Skeletal muscle tissue (tissue), 4 donors: Measurements from ENCODE around the gene SEMA5B. TPM values are rescaled to one million over a fixed set of nuclear protein-coding genes. Genes with fewer than 3 reads are reported as not detected.

Experiments used
- H3K27ac ChIP-seq: one replicate; pipeline ENCODE4 v1.7.0; 2013; ENCODE audit warnings: mild to moderate bottlenecking, low read depth, low read length, inconsistent platforms
- H3K27me3 ChIP-seq, 3 donors: one replicate each; pipeline ENCODE4 v1.7.0; 2013; ENCODE audit warnings: low read length in 3 of 3; ENCODE audit not compliant: control insufficient read depth in 3 of 3, insufficient read depth in 3 of 3
- H3K36me3 ChIP-seq, 3 donors: one replicate each; pipeline ENCODE4 v1.7.0; 2013; ENCODE audit warnings: low read length in 3 of 3; ENCODE audit not compliant: control insufficient read depth in 3 of 3, insufficient read depth in 3 of 3
- H3K4me1 ChIP-seq, 3 donors: one replicate each; pipeline ENCODE4 v1.7.0; 2013; ENCODE audit warnings: low read length in 3 of 3, mild to moderate bottlenecking in 3 of 3; ENCODE audit not compliant: control insufficient read depth in 3 of 3, insufficient read depth in 3 of 3
- H3K4me3 ChIP-seq, 3 donors: one replicate each; pipeline ENCODE4 v1.7.0; 2013; ENCODE audit warnings: low read length in 3 of 3
- H3K9ac ChIP-seq, 3 donors: one replicate each; pipeline ENCODE4 v1.7.0; 2013; ENCODE audit warnings: low read length in 3 of 3, mild to moderate bottlenecking in 3 of 3, moderate library complexity in 2 of 3, low read depth in 1 of 3
- H3K9me3 ChIP-seq, 3 donors: one replicate each; pipeline ENCODE4 v1.7.0; 2013; ENCODE audit warnings: low read length in 3 of 3; ENCODE audit not compliant: control insufficient read depth in 3 of 3
- total RNA-seq: library from RNA; depleted of rRNA; stranded (reverse); fragments of >200 nt; gene quantifications from one replicate; pipeline ENCODE4 v1.2.3, GENCODE V29; 2014
- donor health status: Osteomylitis.

Gene SEMA5B
- total RNA-seq, 1 donor from 2014 or later: 8.4 TPM

DNA sequence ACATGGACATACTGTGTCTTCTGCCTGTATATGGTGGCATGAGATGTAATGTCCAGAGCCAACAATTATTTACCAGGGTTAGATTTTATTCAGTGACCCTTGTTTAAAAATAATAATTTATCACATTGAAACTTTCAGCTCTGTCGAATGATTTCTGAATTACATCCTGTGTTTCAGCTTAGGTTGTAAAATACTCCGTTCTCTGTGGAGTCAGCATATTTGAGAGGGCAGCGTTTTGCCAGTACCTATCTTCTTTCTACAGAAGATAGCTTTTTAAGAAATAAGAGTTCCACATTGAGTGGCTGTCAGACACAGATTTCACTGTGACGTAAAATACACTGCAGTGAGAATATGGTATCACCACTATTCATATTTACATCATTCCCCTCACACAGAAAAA lies 147.4 kb downstream of the SEMA5B start:
- no peak overlapping the region for H3K4me3 ChIP-seq
- no peaks in the 10 kb centered on the region for H3K27me3 ChIP-seq
- no peak overlapping the region for H3K9ac ChIP-seq
- H3K27ac ChIP-seq: no peak overlapping the region
- peaks cover 0 to 18% (median 9%) of the 10 kb centered on the region in 3 donors for H3K36me3 ChIP-seq
- no peaks in the 10 kb centered on the region for H3K9me3 ChIP-seq
- H3K4me1 ChIP-seq: no peaks in the 10 kb centered on the region

DNA sequence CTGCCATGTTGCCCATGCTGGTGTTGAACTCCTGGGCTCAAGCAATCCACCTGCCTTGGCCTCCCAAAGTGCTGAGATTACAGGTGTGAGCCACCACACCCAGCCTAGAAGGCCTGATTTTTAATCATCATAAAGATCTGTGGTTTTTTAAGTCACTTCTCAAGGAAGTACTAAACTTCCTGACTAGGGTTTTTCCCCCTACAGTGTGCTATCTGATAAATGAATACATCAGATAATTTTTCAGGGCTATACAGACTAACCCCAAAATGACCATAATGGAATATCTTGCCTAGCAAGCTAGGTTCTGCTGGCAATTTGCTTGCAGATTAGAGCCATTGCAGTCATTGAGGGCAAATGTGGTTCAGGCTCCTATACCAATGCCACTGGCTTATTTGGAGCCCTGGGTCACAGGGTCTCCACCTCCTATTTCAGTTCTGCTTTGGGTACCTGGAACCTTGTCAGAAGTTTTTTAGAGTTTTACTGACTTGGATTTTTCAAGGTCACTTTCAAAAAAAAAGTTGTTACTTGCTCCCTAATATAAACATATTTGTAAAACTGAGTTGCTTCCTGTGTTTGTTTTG lies 151.9 kb downstream of the SEMA5B start:
- H3K9me3 ChIP-seq: no peaks in the 10 kb centered on the region
- no peak overlapping the region for H3K27ac ChIP-seq
- H3K36me3 ChIP-seq: peaks cover 4 to 19% (median 16%) of the 10 kb centered on the region in 3 donors
- no peak overlapping the region for H3K4me3 ChIP-seq
- no peaks in the 10 kb centered on the region for H3K27me3 ChIP-seq
- H3K4me1 ChIP-seq: no peaks in the 10 kb centered on the region
- no peak overlapping the region for H3K9ac ChIP-seq

DNA sequence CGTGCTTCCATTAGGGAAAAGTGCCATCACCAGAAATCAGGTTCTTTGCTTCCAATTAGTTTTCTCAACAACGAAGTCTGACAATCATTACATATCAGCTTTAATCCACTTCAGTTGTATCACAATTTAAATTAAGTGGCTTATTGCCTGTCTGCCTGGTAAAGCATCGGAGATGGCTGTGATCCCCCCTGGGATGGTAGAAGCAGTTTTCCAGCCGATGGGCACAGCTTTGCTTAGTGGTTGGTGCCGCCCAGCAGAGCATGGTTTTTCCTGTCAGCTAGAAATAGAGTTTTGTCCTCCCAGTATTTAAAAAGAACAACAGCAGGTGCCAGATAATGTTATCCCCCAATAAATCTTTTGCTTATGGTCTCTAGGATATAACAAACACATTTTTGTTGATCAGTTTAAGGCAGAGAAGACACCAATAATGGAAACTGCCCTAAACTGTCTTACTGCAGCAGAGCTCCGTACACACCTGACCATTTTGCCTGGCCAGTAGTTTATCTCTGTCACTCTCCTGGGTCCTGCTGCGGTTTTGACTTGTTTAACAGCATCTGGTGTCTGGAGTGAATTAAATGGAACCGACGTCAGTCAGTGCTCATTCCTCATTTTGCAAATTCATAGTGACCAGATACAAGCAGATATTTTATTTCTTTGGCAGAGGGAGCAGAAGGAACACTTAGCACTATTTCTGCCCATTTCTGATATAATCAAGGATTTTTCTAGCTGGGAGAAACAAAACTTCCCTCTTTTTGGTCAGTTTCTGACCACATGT lies 153.6 kb downstream of the SEMA5B start:
- no peaks in the 10 kb centered on the region for H3K27me3 ChIP-seq
- H3K9ac ChIP-seq: no peak overlapping the region

DNA sequence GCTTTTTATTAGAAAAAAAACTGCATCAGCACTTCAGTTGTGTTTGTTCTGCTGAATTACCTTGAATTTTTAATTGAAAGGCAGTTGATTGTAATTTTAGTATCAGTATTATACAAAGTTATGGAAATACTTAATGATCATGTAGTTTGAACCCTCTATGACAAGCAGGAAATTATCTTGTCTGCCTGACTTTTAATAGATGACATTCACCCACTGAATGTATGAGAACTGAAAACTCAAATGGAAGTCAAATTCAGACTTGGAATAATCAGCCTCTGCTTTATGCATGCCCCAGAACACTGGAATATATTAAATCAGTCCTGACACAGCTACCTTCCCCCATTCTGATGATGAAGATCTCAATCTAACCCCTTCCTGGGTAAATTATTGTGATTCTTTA lies 159.2 kb downstream of the SEMA5B start:
- Histone ChIP-seq H3K27ac (no peak overlapping the region), H3K36me3 (peaks cover 5 to 17% (median 12%) of the 10 kb centered on the region in 3 donors), H3K4me3 (no peak overlapping the region), H3K4me1 (no peaks in the 10 kb centered on the region), H3K9me3 (no peaks in the 10 kb centered on the region), H3K27me3 (no peaks in the 10 kb centered on the region), H3K9ac (no peak overlapping the region)

More for the DNA sequence above, 153.6 kb downstream of the SEMA5B start:
- Histone ChIP-seq H3K4me1 (no peaks in the 10 kb centered on the region), H3K27ac (no peak overlapping the region), H3K9me3 (no peaks in the 10 kb centered on the region), H3K4me3 (no peak overlapping the region), H3K36me3 (peaks cover 4 to 13% (median 5%) of the 10 kb centered on the region in 3 donors)

DNA sequence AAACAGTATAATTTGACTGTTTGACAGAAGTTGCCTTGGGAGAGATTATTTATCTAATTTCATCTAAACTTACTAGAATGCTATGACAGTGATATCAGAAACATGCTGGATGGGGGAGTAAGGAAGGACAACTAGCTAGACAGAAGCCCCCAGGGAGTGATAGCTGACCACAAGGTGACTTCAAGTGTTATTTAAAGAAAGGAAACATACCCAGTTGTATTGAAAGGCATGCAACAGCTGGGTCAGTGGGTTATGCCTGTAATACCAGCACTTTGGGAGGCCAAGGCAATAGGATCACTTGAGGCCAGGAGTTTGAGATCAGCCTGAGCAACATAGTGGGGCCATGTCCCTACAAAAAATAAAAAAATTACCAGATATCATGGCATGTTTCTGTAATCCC lies 163.1 kb downstream of the SEMA5B start:
- no peaks in the 10 kb centered on the region for H3K27me3 ChIP-seq
- no peak overlapping the region for H3K4me3 ChIP-seq
- H3K36me3 ChIP-seq: peaks cover 12 to 28% (median 26%) of the 10 kb centered on the region in 3 donors

DNA sequence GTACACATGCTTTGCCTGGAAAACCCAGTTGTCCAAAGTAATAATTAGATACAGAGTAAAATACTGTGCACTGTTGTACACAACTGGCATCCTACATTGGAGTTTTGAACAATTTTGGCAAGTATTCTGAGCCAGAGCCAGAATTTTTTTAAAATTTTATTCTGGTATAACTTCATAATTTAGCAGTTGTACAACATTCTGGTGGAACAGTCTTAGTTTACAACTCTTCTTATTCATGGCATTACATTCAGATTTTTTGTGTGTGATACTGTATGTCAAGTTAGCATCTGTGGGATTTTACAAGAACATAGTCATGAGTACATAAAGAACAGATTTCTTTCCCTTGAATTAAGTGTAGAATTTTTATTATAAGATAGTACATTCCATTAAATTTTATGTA lies 165.2 kb downstream of the SEMA5B start:
- no peak overlapping the region for H3K9ac ChIP-seq
- no peaks in the 10 kb centered on the region for H3K27me3 ChIP-seq
- H3K4me3 ChIP-seq: no peak overlapping the region
- H3K27ac ChIP-seq: no peak overlapping the region
- no peaks in the 10 kb centered on the region for H3K4me1 ChIP-seq
- H3K36me3 ChIP-seq: peaks cover 12 to 30% (median 28%) of the 10 kb centered on the region in 3 donors
- H3K9me3 ChIP-seq: no peaks in the 10 kb centered on the region

More for the DNA sequence above, 163.1 kb downstream of the SEMA5B start:
- no peak overlapping the region for H3K9ac ChIP-seq
- H3K27ac ChIP-seq: no peak overlapping the region
- no peaks in the 10 kb centered on the region for H3K9me3 ChIP-seq
- H3K4me1 ChIP-seq: no peaks in the 10 kb centered on the region

Other genes with a start within 250 kb of the SEMA5B start
- gene HSPBAP1, start 233.9 kb downstream of the SEMA5B start, total RNA-seq: 8.9 TPM
- 11.5 TPM for gene SLC49A4, start 232.7 kb downstream of the SEMA5B start, total RNA-seq
- gene PDIA5, start 39.3 kb upstream of the SEMA5B start, total RNA-seq: 12.0 TPM
- gene SEC22A, start 174.2 kb upstream of the SEMA5B start, total RNA-seq: 54.8 TPM